ENCODE results near the gene TMA16.
"Not testable (repeated sequence)": the region's sequence is repeated elsewhere in the genome, so short reads cannot be mapped to it uniquely, and the experiment has no call there.

Gene TMA16

GRCh38 chr4:163523791-163524365 lies 29.4 kb downstream of the TMA16 start:
- no peak for DNase-seq

GRCh38 chr4:163525982-163526381 lies 31.5 kb downstream of the TMA16 start:
- DNase-seq = no peak

DNA sequence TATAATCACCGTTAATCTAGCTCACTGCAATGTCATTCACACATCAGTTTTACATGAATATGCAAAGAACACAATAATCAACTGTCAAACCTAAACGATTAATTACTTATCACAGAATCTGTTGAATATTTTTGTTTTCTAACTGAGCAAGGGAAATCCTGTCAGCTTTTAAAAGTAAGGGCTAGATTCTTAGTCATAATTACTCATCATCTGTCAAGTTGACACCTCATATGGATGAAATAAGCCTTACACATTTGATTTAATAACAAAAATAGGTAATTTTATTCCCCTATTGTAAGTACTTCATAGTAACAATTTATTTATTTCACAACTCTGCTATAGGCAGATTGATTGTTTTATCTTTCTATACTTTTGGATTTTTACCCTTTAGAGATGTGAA lies 32.7 kb downstream of the TMA16 start:
- DNase-seq = no peak

DNA sequence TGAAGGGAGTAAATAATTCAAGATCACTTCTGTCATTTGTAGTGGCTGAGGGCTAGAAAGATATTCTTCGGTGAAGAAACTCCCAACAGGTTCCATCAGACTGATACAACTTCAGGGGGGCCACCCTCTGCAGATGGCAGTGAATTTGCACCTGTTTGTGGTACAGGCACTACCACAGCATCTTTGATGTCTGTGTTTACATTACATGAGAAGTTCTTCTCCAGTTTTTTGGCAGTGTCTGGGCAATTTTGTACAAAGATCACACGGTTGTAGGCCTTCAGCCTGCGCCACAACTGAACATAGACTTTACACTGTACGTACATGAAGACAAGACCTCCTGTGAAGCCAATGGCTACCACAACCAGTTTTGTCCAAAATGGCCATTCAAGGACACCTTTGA lies 34.2 kb downstream of the TMA16 start:
- DNase-seq = no peak

DNA sequence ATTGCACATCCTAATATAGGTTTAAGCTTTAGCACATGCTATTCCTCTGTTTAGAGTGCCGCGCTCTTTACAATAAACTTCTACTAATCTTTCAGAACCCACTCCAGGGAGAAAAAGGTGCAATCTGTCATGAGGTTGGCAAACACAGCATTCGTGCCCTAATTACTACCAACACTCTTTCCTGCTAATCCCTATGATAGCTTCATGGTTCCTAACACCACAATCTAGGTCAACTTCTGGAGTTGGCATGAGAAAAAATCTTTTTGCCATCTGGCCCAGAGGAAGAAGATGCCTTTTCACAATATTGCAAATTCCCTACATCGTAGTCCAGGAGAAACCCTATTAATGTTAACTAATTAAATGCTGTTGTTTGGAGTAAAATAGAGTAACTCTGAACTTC lies 39.6 kb downstream of the TMA16 start:
- DNase-seq = no peak

- DNase-seq = no peak
Observed at GRCh38 chr4:163535657-163536056, 41.2 kb downstream of the TMA16 start.

GRCh38 chr4:163536091-163536490 lies 41.6 kb downstream of the TMA16 start:
- DNase-seq = no peak

- DNase-seq = no peak
Observed at GRCh38 chr4:163537114-163537513, 42.6 kb downstream of the TMA16 start.

DNA sequence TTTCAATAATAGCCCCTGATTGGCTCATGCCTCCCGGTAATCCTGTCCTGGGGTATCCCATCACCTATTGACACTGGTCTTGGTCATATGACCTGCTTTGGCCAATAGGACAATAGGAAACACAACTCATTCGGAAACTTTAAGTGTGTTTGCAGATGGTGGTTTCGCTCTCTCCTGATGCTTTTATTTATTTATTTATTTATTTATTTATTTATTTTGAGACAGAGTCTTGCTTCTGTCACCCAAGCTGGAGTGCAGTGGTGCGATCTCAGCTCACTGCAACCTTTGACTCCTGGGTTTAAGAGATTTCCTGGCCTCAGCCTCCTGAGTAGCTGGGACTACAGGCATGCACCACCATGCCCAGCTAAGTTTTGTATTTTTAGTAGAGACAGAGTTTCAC lies 44.3 kb downstream of the TMA16 start:
- not testable (repeated sequence) for DNase-seq

GRCh38 chr4:163540448-163540847 lies 46.0 kb downstream of the TMA16 start:
- DNase-seq = no peak

DNA sequence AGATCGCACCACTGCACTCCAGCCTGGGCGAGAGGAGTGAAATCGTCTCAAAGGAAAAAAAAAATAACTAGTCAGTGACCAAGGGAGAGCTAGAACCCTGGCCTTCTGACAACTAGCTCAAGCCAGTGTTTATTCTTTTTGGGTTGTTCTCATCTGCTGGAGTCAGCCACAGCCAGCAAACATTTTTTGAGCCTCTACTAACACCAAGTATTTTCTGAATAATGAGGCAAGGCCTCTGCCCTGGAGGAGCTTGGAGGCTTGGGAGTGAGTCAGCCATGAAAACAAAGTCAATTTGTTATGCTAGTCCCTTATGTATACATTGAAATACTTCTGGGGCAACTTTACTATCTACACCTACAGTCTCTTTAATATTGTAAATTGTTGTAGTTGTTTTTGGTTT lies 46.5 kb downstream of the TMA16 start:
- DNase-seq = no peak

- DNase-seq = no peak
Observed at GRCh38 chr4:163542275-163542674, 47.8 kb downstream of the TMA16 start.

- peak; percentile 39 for DNase-seq
Observed at GRCh38 chr4:163544407-163545038, 50.0 kb downstream of the TMA16 start.

GRCh38 chr4:163548481-163549243 lies 54.2 kb downstream of the TMA16 start:
- no peak for DNase-seq

DNA sequence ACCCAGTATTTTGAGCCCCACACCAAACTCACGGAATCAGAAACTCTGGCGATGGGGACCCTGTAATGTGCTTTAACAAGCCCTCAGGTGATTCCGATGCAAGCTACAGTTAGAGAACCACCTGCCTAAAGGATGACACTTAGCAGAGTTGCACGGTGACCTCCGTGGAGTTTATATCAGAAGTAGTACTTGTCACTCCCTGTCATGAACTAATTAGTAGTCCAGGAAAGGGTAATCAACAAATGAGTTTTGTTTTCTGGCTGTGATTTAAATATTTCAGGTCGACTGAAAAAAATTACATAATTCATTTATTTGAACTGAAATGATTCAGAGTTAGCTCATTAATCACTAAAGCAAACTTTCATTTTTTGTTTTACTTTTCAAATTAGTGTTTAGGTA lies 56.4 kb downstream of the TMA16 start:
- DNase-seq = no peak

DNA sequence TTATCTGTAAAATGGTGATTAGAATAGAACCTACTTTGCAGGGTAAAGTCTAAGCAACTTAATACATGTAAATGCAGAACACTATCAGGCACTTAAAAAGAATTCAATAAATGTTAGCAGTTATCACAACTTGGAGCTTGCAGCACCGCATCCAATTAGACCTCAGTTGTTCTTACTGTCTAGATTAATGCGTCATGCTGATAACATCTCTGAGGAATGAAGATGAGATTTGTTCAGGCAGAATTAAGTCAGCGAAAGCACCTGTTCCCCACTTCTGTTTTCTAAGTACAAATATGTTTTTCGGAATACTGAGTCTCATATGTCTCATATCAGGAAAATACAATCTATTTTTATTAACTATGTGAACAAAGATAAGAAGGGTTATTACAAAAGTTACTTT lies 58.7 kb downstream of the TMA16 start:
- no peak for DNase-seq

GRCh38 chr4:163554870-163555465 lies 60.5 kb downstream of the TMA16 start:
- no peak for DNase-seq

DNA sequence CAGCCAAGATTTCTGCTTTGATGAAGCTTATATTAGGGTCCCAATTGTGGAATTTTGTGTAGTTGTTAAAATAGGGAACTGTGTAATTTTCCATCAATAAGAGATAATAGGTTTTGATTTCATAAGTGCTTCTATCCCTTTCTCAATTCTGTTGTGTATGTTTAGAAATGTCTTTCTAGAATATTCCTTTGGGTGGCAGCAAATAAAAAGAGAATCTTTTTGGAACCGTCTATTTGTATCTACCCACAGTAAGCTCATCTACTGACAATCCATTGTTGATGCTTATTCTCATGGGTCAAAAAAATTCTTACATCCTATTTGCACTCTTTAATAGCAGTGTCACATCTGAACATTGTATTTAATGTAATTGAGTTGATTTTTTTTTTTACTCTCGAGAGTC lies 61.7 kb downstream of the TMA16 start:
- no peak for DNase-seq

DNA sequence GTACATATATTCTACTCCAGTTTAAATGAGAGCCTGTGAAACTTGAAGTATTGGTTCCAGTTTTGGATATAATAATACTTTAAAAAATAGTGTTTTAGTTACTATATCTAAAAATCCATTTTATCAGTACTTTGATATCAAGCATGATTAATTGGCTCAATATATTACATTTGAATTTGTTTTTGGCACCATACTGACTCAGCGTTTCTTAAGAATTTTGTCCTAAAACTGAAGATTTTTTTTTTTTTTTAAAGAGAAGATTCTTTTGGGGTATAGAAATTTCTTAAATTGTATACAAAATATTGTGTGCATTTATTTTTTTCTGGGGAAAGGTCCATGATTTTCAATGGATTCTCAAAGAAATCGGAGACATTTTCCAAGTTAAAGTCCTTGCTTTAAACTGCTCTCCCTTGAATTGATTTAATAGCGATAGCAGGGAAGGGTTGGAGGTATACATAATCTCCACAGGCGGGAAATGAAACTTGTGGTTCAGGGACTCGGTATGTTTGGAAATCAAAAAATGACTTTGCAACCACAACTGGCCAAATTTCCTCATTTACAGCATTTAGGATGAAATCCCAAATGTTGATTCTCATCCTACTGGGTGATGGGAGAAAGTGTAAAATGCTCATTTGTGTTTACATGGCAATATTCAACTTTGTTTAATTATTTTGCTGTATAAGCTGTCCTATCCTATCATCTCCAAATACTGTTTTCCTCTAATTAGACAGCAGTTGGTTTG lies 62.3 kb downstream of the TMA16 start:
- no peak for DNase-seq

DNA sequence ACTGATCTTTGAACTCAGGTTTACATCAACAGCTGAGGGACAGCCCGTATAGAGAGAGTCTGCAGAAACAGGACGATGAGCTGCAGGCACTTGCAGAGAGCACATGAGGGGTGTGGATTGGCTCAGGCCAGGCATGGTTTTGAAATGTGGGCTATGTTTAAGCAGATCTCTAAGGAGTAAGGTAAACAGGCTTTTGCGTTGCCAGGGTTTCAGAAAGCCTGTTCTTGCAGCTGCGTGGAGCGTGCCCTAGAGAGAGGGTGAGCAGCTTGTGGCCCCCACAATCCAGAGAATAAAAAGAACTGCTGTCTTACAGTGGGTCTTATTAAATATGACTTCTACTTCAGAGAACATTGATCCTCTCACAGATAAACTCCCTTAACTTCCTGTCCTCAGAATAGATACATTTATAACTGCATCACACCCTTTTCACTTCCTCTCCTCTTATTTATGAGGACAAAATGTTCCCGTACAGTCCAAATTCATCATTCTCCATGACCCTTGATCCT lies 64.1 kb downstream of the TMA16 start:
- DNase-seq = no peak

GRCh38 chr4:163562496-163562895 lies 68.0 kb downstream of the TMA16 start:
- DNase-seq = no peak

GRCh38 chr4:163563592-163563991 lies 69.1 kb downstream of the TMA16 start:
- no peak for DNase-seq

GRCh38 chr4:163564221-163564720 lies 69.8 kb downstream of the TMA16 start:
- no peak for DNase-seq
